Measurements from ENCODE around the gene SMAD2.

Gene SMAD2

DNA sequence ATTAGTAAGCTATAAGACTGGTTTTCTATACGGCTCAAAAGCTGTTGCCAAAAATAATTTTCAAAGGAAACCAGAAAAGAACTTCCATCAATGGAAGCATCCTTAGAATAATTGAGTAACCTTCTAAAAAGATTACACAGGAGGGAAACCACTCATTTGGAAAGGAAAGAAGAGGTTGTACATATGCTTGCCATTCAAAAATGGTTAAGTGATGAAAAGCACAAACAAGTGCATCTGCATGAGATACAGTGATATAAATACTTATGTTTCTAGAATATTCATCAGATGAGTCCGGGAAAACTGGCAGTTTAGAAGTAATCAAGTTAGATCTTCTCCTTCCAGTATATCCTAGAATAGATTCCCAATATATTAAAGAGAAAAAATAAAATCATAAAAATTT, 20.1 kb upstream of the SMAD2 start:
- ATAC-seq (ENCODE audit: insufficient read depth, low read depth): no peak
- DNase-seq: no peak
- no peak overlapping the region for H3K4me3 ChIP-seq (ENCODE audit: low read depth in 1 of 2, low read length in 2 of 2)
- peaks cover 3% of the 10 kb centered on the region for H3K9me3 ChIP-seq (ENCODE audit: insufficient read depth, low read length, severe bottlenecking)
- H3K27ac ChIP-seq (ENCODE audit: low read length): no peak overlapping the region
- H3K79me2 ChIP-seq (ENCODE audit: insufficient read depth, low read length): no peaks in the 10 kb centered on the region
- peaks cover 34% of the 10 kb centered on the region for H3K4me1 ChIP-seq (ENCODE audit: insufficient read depth, low read length)
- TF ChIP-seq, protein P1, sequence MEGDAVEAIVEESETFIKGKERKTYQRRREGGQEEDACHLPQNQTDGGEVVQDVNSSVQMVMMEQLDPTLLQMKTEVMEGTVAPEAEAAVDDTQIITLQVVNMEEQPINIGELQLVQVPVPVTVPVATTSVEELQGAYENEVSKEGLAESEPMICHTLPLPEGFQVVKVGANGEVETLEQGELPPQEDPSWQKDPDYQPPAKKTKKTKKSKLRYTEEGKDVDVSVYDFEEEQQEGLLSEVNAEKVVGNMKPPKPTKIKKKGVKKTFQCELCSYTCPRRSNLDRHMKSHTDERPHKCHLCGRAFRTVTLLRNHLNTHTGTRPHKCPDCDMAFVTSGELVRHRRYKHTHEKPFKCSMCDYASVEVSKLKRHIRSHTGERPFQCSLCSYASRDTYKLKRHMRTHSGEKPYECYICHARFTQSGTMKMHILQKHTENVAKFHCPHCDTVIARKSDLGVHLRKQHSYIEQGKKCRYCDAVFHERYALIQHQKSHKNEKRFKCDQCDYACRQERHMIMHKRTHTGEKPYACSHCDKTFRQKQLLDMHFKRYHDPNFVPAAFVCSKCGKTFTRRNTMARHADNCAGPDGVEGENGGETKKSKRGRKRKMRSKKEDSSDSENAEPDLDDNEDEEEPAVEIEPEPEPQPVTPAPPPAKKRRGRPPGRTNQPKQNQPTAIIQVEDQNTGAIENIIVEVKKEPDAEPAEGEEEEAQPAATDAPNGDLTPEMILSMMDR (IDR thresholded peaks at IDR 0.05; ENCODE audit: borderline replicate concordance, extremely low read depth, low read length, poor library complexity, severe bottlenecking): no peak
- TF ChIP-seq EZH2 (IDR thresholded peaks at IDR 0.05; ENCODE audit: borderline replicate concordance, low read depth, low read length, severe bottlenecking): no peak
- H3K36me3 ChIP-seq (ENCODE audit: insufficient read depth, low read length): no peaks in the 10 kb centered on the region
- H3K4me2 ChIP-seq (ENCODE audit: insufficient read depth, low read length): no peak overlapping the region
- H2AFZ ChIP-seq (ENCODE audit: low read depth, low read length): no peak overlapping the region
- H3K9ac ChIP-seq (ENCODE audit: low read depth, low read length): no peak overlapping the region
- no peaks in the 10 kb centered on the region for H3K27me3 ChIP-seq (ENCODE audit: insufficient read depth, low read length, poor library complexity)
- no peaks in the 10 kb centered on the region for H4K20me1 ChIP-seq (ENCODE audit: insufficient read depth, low read length)

- Histone ChIP-seq H3K27me3 (ENCODE audit: insufficient read depth, low read length, poor library complexity) (no peaks in the 10 kb centered on the region), H3K79me2 (ENCODE audit: insufficient read depth, low read length) (no peaks in the 10 kb centered on the region), H4K20me1 (ENCODE audit: insufficient read depth, low read length) (no peaks in the 10 kb centered on the region), H3K27ac (ENCODE audit: low read length) (no peak overlapping the region), H3K36me3 (ENCODE audit: insufficient read depth, low read length) (no peaks in the 10 kb centered on the region), H3K4me1 (ENCODE audit: insufficient read depth, low read length) (peaks cover 22% of the 10 kb centered on the region), H3K9me3 (ENCODE audit: insufficient read depth, low read length, severe bottlenecking) (peaks cover 3% of the 10 kb centered on the region), H3K9ac (ENCODE audit: low read depth, low read length) (no peak overlapping the region), H2AFZ (ENCODE audit: low read depth, low read length) (no peak overlapping the region), H3K4me2 (ENCODE audit: insufficient read depth, low read length) (no peak overlapping the region), H3K4me3 (ENCODE audit: low read depth in 1 of 2, low read length in 2 of 2) (no peak overlapping the region)
- no peak for DNase-seq
- no peak for ATAC-seq (ENCODE audit: insufficient read depth, low read depth)
- TF ChIP-seq EZH2 (IDR thresholded peaks at IDR 0.05; ENCODE audit: borderline replicate concordance, low read depth, low read length, severe bottlenecking): no peak
- TF ChIP-seq, protein P1 (IDR thresholded peaks at IDR 0.05; ENCODE audit: borderline replicate concordance, extremely low read depth, low read length, poor library complexity, severe bottlenecking): no peak
These were observed 18.7 kb upstream of the SMAD2 start for GRCh38 chr18:47949202-47949601.

- TF ChIP-seq, protein P1 (IDR thresholded peaks at IDR 0.05; ENCODE audit: borderline replicate concordance, extremely low read depth, low read length, poor library complexity, severe bottlenecking): no peak
- H2AFZ ChIP-seq (ENCODE audit: low read depth, low read length): no peak overlapping the region
These were observed 16.4 kb upstream of the SMAD2 start for GRCh38 chr18:47946889-47947288.

More at GRCh38 chr18:47946889-47947288, 16.4 kb upstream of the SMAD2 start:
- H3K4me2 ChIP-seq (ENCODE audit: insufficient read depth, low read length): no peak overlapping the region
- H3K4me1 ChIP-seq (ENCODE audit: insufficient read depth, low read length): no peaks in the 10 kb centered on the region
- no peak overlapping the region for H3K9ac ChIP-seq (ENCODE audit: low read depth, low read length)
- H3K79me2 ChIP-seq (ENCODE audit: insufficient read depth, low read length): no peaks in the 10 kb centered on the region
- no peaks in the 10 kb centered on the region for H3K27me3 ChIP-seq (ENCODE audit: insufficient read depth, low read length, poor library complexity)
- H3K36me3 ChIP-seq (ENCODE audit: insufficient read depth, low read length): no peaks in the 10 kb centered on the region
- no peak overlapping the region for H3K4me3 ChIP-seq (ENCODE audit: low read depth in 1 of 2, low read length in 2 of 2)
- DNase-seq (no peak), ATAC-seq (ENCODE audit: insufficient read depth, low read depth) (no peak)
- H3K27ac ChIP-seq (ENCODE audit: low read length): no peak overlapping the region
- H3K9me3 ChIP-seq (ENCODE audit: insufficient read depth, low read length, severe bottlenecking): peaks cover 3% of the 10 kb centered on the region
- no peaks in the 10 kb centered on the region for H4K20me1 ChIP-seq (ENCODE audit: insufficient read depth, low read length)
